OCI-LY7 (cell line): ENCODE measurements around the gene RHOG.

Experiments used
- CTCF ChIP-seq: fragments of 200-600 bp; sonication (generic); conservative IDR thresholded peaks from 2 replicates; pipeline ENCODE4 v1.5.1; 2014; ENCODE audit warnings: mild to moderate bottlenecking, antibody characterized with exemption, low read length, moderate library complexity, mixed read lengths
- EZH2phosphoT487 ChIP-seq: fragments of 200-600 bp; sonication (generic); IDR thresholded peaks from 2 replicates; pipeline ENCODE4 v1.6.1; 2018; ENCODE audit warnings: low read depth, borderline replicate concordance, mild to moderate bottlenecking, mixed run types, antibody characterized with exemption, low read length, moderate library complexity, mixed read lengths

- TF ChIP-seq CTCF: no peak
- TF ChIP-seq EZH2phosphoT487: no peak
Observed at GRCh38 chr11:3854660-3854976, 13.9 kb upstream of the RHOG start.
